GM19035 (cell line): ENCODE data around the gene PLD1.

Experiments
- ATAC-seq: cut with Tn5 transposase; IDR thresholded peaks from one replicate; pipeline ENCODE4 v1.9.1; 2021; ENCODE audit not compliant: unreplicated experiment

PLD1 gene

DNA sequence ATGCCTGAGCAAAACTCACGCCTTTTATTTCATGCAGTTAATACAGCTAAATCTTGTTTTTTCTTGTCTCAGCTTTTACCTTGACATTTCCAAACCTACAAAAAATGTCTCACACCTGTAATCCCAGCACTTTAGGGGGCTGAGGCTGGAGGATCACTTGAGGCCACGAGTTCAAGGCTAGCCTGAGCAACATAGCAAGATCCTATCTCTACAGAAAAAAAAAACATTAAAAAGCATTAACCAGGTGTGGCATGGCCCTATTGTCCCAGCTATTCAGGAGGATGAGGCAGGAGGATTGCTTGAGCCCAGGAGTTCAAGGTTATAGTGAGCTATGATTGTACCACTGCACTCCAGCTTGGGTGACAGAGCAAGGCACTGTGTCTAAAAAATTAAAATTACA is 29.0 kb upstream of the PLD1 start:
- ATAC-seq: no peak

DNA sequence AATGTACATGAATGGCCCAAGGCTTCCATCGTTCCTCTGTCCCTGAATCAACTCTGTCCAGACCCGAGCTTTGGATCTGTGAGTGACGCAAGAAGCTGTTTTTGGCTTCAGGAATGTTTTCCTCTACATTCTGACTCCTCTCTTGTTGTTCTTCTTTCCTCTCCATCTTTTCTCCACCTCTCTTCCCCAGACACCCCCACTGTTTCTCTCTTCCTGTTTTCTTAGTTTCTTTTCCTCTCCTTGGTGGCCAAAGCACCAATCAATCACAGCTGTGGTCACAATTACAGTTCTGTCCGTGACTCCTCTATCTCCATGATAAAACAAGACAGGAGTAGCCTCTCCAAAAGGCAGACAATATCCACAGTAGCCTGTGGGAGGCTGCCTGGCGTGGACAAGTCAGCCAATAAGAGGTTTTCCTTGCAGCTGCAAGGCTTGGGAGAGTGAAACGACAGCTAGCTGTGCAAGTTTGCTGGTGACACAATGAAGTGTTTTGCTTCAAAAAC is 28.0 kb upstream of the PLD1 start:
- no peak for ATAC-seq

DNA sequence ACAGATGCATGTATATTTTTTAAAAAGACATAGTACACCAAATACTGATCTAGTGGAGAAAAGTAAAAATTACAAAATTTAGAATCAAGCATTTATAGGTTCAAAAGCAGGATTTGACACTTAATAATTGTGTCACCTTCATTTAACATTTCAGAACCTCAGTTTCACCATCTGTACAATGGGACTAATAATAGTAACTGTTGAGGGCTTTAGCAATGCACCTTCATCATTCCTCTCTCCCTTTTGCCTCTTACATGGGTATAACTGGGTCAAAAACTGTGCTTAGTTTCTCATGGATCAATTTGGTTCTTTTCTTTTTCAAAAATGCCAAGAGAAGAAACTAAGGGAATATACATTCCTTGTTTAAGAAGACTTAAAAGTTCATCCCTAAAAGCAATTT is 27.4 kb upstream of the PLD1 start:
- ATAC-seq: no peak

DNA sequence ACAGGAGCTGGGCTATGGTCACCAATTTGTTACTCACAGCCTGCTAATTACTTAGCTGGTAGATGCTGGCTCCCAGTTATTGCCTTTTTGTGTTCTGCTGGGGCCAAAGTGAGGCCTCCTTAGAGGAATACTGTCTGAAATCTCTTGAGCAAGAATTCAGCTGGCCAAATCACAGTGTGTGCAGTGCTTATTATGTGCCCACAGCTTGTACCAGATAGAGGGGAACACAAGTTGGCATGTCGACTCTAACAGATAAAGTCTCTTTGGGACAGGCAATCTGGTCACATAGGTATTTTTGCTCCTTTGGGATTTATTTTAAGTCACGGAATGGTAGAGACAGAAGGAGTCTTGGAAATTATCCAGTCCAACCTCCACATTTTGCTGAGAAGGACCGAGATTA is 26.6 kb upstream of the PLD1 start:
- ATAC-seq: no peak

DNA sequence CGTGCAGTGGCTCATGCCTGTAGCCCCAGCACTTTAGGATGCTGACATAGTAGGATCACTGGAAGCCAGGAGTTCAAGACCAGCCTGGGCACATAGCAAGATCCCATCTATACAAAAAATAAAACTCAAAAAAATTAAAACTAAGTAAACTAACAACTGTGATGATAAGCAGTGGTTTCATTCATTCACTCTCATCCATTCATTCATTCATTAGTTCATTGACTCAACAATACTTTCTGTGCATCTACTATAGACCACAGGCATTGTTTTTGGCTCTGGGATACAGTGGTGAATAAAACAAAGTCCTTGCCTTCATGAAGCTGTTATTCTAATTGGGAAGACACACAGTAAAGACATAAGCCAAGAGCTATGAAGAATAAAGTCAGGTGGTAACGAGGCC is 25.3 kb upstream of the PLD1 start:
- ATAC-seq: no peak

DNA sequence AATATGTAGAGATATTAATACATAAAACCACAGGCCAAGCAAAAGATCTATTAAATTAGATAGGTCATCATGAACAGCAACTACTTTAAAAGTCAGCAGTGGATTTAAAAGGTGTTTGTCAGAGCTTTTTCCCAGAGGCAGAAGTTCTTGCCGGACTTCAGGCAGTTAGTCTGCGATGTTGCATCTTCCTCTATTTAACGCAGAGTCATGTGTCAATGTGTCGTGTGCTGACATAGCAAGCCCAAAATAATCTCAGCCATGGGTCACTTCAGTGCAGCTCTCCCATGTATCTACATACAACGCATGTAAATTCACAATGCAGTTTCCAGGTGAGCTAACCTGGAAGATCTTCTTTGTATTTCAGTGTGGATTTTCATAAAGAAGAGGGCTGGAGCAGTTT is 24.8 kb upstream of the PLD1 start:
- no peak for ATAC-seq

GRCh38 chr3:171834461-171834801 is 24.1 kb upstream of the PLD1 start:
- no peak for ATAC-seq

DNA sequence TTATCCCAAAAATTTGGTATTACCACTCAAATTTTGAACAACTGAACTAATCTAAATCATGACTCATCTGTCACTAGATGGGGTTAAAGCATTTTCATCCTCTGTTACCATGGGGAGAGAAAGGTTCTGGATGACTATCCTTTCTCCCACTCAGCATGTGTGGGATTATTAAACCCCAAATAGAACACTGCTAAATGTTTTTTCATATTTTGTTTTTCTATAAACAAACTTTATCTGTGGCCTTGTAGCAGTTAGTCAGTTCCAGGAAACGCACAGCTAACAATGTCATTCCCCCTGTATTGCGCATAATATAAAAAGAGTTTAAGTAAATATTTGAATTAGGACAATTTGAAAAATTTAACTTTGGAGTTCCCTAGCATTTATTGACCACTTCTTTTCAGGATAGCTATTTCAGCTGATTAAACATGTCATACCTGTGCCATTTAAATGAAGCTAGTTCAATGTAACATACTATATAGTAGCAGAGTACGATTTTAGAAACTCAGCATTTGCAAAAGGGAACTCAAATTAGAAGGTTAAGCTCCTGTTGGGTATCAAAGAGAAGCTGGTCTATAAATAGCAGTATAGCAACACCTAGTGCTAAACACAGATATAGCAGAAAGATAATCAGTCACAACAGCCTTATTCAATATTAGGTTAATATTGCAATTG is 23.6 kb upstream of the PLD1 start:
- ATAC-seq: no peak

- no peak for ATAC-seq
Observed at GRCh38 chr3:171832989-171833388, 22.7 kb upstream of the PLD1 start.

- no peak for ATAC-seq
Observed at GRCh38 chr3:171831936-171832335, 21.7 kb upstream of the PLD1 start.

DNA sequence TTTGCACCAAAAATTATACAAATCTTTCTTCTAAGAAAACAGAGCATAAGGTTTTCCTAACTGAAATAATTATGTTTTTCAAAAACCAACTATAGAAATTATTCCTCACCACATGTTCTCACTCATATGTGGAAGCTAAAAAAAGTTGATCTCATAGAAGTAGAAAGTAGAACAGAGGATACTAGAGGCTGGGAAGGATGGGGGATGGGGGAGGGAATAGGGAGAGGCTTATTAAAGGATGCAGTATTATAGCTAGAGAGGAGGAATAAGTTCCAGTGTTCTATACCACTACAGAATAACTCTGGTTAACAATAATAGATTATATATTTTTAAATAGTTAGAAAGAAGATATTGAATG is 20.2 kb upstream of the PLD1 start:
- no peak for ATAC-seq

- ATAC-seq: no peak
Observed at GRCh38 chr3:171829841-171830517, 19.7 kb upstream of the PLD1 start.

DNA sequence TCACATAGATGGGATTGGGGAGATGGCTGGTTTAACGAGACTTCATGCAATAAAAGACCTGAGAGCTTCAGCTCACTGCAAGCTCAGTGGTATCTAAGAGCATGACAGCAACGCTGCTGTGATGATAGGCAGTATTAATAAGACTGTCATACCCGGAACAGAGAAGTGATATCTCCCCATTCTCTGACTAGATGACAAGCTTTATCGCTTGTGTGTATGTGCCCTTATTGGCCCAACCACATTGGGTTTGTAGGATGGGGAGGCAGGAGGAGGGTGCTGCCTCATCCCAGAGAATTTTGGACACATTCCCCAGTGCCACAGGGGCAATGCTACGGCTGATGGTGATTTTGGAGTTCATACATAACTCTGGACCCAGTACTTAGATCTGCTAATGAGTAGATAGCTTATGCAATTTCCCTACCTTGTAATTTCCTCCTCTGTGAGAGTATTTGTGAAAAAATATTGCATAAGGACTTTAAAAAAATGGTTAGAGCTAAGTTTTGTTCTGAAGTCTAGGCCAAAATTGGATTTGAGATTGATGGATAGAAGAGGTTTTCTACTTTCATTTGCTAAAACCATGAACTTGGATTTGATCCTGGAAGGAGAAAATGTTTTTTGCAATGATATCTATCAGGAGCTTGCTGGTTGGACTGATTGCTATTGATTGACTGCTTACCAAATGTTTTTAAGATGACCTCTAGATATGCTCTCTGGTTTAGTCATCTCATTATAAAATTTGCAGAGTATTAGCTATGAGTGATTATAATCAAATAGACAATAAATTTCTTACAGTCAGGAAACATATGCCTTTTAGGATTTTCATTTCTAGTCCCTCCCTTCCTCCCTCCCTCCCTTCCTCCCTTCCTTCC is 18.9 kb upstream of the PLD1 start:
- no peak for ATAC-seq

DNA sequence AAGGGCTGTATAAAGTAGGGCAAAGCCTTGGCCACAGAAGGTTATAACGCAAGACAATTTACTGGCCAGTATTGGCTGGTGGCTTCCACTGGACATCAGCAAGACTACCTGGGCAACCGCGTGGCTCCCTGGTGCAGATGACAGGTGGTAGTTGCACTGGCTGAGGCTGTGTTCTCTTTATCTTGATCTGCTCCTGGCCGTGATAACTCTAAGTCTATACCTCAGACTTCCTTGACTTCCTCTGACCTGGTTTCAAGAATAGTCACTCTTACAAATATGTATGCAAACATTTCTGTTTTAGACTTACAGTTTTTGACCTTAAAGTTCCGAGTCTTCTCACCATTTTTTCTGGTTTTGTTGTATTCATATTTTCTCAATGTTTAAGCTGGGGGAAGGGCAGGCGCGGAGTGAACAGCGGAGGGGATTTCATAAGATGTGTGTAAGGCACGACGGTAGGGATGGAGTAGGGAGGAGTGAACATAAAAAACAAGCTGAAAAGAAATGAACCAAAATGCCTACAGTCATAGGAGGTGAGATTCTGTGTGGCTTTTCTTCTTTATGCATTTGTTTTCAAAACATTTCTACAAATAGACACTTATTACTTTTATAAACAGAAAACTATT is 17.7 kb upstream of the PLD1 start:
- no peak for ATAC-seq

- ATAC-seq: no peak
Observed at GRCh38 chr3:171827385-171827784, 17.1 kb upstream of the PLD1 start.

DNA sequence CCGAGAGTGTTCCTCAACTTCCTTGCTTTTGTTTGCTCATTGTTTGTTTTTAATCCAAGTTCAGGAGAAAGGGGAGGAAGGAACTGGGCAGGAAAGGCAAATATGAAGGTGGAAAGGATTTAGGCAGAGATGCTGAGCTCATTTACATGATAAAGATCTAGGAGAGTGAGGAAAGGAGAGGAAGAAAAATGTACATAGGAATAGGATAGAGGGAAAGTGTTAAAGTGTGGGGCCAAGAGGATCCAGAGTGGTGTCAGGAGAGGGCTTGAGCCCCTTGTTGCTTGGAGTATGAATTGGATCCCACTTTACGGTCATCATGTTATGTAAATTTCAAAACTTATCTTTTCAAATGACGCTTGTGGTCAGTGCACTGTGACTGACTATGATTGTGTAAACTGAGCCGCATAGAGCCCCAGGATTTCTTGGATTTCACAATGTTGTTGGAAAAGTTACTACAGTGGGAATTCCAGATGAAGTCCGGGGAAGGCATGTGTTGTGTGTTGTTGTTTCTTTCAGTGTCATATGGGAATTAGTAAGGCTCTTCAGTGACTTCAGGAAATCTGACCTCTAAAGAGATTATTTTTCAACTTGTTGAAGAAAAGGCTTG is 15.0 kb upstream of the PLD1 start:
- no peak for ATAC-seq

DNA sequence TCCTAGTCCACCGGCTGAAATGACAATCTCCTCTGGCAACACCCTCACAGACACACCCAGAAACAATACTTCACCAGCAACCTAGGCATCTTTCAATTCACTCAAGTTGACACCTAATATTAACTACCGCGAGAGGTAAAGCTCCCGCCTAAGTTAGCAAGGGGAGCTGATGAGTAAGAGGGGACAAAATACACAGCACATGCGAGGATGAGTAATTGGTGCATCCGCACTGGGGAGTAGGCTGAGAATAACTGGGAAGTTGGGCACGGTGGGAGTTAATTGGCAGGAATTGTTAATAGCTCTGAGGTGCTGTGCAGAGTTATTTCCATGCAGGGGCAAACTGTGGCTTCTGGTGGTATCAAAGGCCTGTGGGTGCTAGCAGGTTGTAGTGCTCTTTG is 14.5 kb upstream of the PLD1 start:
- no peak for ATAC-seq

- ATAC-seq: no peak
Observed at GRCh38 chr3:171824116-171824515, 13.8 kb upstream of the PLD1 start.

- no peak for ATAC-seq
Observed at GRCh38 chr3:171822431-171823106, 12.3 kb upstream of the PLD1 start.

DNA sequence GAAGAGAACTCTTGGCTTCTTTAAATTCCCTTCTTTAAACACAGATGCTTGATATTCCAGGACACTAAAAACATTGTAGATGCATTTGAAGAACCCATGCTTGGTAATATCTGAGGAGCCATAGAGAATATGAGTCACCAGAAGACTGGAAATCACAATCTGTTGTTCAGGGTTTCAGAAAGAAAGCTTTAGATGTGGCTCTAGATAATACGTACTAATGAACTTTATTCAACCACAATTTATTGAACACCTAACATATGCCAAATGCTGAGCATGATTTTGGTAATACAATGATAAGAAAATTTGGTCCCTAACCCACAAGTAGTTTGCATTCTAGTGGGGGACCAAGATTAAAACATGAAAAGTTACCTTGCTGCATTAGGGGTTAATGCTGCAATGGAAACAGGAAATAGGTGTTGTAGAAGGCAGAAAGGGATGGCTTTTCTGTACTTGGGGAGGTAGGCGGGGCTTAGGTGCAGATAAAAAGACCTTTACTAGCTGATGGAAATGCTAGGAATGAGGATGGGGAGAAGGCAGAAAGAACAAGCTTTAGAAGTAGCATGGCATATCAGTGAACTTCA is 11.6 kb upstream of the PLD1 start:
- no peak for ATAC-seq
